SIG-M5 treated with dmso at 0.1 percent for 504 hours (cell line): ENCODE data around the gene ADD3.

Experiments
- DNase-seq: peaks from one replicate; lab custom pipeline; 2025; ENCODE audit not compliant: unreplicated experiment; lab: John Stamatoyannopoulos, UW

ADD3 gene, protein sequence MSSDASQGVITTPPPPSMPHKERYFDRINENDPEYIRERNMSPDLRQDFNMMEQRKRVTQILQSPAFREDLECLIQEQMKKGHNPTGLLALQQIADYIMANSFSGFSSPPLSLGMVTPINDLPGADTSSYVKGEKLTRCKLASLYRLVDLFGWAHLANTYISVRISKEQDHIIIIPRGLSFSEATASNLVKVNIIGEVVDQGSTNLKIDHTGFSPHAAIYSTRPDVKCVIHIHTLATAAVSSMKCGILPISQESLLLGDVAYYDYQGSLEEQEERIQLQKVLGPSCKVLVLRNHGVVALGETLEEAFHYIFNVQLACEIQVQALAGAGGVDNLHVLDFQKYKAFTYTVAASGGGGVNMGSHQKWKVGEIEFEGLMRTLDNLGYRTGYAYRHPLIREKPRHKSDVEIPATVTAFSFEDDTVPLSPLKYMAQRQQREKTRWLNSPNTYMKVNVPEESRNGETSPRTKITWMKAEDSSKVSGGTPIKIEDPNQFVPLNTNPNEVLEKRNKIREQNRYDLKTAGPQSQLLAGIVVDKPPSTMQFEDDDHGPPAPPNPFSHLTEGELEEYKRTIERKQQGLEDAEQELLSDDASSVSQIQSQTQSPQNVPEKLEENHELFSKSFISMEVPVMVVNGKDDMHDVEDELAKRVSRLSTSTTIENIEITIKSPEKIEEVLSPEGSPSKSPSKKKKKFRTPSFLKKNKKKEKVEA

DNA sequence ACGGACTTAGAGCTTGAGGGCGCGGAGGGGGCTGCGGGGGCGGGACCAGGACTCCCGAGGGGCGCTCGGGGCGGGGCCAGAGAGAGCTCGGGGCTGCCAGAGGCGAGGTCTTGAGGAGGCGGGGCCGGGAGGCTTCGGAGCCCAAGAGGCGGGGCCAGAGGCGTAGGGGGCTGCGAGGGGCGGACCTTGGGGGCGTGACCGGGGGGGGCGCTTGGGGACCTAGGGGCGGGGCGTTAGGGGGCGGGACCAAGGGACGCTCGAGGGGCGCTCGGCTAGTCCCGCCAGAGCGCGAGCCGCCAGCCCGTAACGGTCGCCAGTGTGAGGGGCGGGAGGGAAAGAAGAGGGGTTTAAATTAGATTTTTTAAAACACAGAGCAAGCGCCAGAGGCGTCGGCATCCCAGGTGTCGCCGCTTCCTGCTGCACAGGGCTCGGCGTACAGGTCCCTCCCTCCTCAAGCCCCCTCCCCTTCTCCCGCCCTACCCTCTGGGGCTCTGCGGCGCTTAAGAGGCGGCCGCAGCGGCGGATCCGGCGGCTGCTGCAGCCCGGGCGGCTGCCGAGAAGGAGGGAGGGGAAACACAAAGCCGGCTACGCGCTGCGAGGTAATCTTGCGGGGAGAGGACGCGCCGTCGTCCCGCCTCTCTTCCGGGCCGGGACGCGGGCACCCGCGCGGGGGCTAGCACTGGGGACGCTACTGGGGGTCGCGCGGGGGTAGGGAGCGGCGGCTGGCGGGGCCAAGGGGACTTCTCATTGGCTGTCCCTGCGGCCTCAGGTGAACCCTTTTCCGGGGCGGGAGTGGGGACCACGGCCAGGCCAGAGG, at the start of gene ADD3:
Gene ADD3, plus strand, starts transcription at position 284 of the 817 bp plus-strand sequence. CDS start 92,670 bp downstream, outside the sequence.
- DNase-seq: peak; percentile 76

DNA sequence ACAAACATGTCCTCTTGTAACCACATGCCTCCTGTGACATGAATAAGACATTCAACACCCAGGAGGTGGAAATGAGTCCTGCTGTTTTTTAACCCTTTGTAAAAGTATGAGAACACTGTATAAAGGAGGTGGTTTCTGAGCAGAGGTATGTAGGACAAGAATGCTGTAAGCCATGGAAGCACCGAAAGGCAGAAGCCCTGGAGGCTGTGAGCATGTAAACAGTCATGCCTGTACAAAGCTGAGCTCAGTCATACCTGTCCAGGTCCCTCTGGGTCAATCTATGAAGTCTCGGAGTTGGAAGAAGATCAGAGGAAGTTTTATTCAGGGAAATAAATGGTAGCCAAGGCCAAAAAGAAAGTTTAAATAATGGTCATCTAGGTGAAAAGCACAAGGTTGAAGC, 49.7 kb upstream of the ADD3 start:
- no peak for DNase-seq

DNA sequence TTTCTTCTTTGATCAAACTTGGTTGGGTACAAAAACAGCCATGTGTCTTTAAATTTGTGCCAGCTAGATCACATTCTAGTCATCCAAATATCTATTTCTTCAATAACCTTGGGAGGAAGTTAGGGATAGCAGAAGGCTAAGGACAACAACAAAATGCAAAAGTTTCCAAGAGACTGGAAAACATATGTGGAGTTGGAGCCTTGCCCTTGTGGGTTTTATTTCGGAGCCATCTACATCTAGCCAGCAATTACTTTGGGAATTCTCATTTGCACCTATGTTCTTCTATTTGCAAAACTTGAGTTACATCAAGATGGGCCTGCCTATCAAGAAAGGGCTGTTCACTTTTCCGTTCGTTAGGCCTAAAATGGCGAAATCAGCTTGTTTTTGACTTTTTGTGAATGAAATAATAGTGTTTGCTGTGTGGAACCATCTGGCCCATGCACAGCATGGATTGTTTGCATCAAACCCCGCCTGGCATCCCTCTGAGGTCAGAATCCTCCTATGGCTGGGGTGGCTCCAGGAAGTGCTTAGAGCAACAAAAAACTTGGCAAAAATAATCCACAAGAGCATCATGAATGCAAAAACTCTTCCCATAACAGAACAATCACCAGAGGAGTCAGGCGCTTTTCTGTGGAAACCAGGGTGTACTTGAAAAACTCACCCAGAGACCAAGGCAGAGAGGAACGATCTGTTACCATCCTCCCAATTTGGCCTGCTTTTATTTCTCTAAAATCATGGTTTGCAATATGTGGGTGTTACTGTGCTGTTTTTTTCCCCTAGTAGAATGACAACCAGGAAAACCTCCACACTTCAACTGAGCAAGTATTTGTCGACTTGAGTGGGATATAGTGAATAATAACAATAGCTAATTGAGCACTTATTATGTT, 48.3 kb upstream of the ADD3 start:
- DNase-seq: no peak

DNA sequence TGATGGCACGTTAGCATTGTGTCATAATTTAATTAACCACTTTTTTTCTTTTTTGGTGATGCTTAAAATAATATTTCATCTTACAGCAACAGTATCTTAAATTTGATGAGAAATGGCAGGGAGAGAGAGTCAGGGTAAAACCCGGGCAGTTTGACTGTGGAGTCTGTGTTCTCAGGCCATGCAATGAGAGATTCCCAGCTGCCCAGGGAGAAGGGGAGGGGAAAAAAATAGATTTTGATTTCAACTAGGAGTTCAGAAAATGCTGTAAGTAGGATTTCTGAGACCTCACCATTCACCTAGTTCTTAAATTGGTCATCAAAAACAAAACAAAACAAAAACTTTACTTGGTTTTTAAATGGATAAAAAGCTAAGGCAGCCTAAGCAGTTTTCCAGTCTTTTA, 47.1 kb upstream of the ADD3 start:
- no peak for DNase-seq

DNA sequence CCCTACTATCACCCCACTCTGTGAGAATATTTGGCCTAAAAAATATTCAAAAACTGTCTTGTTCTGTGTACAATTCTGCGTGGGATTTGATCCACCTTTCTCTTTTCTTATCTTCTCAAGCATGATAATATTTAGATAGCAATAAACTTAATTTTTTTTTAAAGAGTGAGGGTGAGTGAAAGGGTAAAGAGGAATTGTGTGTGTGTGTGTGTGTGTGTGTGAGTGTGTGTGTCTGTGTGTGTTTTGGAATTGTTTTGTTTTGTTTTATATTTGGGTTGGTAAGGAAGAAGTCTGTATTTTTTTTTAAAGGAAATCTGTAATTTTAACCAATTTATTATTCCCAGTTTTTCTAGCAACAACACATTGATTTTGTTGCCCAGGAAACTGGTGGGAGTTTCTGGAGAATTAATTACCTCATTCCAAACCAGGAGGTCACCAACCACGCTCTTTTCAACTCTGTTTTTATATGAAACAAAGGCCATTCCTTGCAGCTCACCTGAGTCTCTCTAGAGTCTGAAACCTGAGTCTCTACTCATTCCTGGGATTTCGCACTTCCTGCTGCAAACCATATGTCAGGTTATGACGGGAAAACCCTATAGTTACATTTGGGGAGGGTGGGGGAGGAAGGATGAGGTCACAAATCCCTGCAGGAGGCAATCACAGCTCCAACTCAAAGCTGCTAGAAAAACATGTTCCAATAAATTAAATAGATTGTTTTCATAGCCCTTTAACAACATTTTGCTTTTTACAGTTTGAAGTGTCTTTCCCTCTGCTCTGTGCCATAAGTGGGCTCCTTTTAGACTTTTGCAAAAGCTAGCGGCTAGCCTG, 46.4 kb upstream of the ADD3 start:
- no peak for DNase-seq

DNA sequence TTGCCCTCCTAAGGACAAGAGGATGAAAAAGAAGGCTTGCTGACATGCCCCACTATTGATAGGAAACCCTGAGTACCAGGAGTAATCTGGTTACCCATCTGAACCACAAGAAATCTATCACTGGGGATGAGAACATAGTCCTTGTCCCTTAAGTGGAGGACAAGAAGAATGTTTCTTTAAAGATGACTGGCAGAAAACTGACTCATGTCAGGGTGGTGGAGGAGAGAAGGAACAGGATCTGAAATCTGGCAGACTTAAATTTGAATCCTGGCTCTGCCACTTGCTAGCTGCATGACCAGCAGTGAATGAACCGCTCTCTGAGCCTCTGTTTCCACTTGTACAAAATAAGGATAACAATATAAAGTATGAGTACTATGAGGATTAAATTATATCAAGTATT, 45.5 kb upstream of the ADD3 start:
- DNase-seq: no peak

DNA sequence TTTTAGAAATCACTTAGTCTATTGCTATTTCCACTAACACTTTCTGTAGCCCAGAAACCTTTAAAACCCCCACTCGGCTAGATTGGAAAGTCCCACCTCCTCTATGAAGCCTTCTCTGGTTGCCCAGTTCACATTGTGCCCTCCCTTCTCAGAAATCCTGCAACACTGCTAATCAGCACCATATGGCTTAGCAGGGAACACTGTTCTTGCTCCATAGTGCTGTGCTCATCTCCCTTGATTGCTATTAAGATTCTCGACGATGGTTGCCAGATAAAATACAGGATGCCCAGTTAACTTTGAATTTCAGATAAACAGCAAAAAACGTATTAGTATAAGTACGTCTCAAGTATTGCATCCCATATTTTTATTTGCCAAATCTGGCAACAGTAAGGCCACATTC, 44.3 kb upstream of the ADD3 start:
- DNase-seq: no peak

DNA sequence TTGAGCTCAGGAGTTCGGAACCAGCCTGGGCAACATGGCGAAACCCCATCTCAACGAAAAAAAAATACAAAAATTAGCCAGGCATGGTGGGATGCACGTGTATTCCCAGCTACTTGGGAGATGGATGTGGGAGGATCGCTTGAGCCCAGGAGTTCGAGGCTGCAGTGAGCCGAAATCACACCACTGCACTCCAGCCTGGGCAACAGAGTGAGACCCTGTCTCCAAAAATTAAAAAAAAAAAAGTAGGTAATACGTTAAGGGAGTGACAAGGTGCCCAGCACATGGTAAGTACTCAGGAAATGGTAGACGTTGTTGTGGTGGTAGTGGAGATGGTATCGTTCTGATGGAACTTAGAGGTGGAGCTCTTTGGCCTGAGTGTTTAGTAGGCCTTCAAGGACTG, 43.5 kb upstream of the ADD3 start:
- no peak for DNase-seq

DNA sequence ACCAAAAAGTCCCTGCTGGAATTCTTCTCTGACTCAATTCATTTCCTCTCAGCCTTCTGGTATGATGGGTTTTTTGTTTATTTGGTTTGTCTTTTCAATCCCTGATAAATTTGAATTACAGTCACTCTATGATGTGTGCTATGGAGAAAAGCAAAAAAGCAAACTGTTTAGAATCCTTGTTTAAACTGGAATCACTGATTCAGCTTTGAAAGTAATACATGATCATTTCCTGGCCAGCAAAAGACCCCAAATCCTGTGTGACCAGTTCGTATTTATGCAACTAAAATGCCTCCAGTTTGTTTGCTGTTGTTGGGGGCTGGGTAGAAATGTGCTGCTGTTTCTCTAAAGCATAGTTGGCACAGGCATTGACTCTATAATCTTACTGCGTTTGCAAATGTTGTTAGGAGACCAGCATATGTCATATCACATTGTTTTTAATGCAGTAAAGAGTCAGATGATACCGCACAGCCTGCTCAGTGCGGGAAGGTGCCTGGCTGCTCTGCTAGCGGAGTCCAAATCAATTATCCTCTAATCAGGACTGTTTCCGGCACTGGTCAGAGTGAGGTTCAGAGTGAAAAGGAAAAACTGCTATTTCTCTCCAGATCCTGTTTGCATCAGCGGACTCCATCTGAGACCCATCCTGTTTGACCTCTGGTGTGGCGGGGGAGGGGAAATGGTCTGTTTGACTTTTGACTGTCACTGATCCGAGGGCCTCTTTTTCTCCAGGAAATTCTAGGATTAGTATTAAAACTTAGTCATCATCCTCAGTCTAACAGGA, 40.6 kb upstream of the ADD3 start:
- DNase-seq: no peak

DNA sequence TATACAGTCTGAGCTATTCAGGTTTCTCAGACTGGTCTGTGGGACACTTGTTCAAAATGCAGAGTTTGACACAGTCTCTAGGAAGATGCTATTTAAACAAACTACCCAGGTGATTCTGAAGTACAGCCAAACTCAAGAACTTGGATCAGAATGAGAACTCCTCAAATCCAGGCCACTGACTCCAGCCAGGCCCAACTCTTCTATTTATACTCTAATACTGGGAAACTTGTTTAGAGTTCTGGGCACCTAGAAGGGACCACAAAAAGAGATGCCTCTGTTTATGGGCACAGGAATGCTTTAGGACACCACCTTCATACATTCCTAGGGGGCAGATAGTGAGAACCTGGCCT, 40.1 kb upstream of the ADD3 start:
- DNase-seq: no peak

DNA sequence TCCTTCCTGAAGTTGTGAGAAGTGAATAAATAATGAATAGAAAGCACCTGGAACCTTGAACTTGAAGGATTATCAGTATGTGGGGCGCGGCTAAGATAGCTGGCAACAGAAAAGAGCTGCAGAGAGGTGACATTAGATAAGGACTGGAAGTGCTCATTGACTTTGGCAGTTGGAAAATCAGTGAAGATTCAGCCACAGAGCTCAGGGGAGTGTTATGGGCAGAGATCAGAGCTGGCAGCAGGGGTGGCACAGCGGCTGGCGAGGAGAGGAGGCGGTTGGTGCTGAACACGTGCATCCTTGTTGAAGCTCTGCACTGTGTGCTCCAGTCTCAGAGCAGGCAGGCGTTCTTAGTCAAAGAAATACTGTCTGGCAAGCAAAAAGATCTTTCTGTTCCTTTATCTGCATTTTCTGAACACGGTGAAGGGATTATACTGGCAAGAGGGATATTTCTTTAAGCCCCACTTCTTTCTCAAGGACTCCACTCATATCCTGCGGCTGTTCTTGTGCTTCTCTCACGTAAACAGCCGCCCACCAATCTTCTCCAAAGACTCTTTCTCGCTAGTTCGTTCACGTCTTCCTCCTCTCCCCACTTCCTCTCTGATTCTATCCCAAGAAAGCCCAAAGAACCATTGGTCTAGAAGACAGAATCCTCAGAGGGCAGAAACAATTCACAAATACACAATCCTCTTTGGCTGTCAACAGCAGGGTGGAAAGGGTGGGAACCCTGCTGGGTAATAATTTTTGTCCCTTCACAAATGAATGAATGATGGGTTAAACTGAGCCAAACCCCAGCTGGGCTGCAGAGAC, 38.6 kb upstream of the ADD3 start:
- DNase-seq: no peak

DNA sequence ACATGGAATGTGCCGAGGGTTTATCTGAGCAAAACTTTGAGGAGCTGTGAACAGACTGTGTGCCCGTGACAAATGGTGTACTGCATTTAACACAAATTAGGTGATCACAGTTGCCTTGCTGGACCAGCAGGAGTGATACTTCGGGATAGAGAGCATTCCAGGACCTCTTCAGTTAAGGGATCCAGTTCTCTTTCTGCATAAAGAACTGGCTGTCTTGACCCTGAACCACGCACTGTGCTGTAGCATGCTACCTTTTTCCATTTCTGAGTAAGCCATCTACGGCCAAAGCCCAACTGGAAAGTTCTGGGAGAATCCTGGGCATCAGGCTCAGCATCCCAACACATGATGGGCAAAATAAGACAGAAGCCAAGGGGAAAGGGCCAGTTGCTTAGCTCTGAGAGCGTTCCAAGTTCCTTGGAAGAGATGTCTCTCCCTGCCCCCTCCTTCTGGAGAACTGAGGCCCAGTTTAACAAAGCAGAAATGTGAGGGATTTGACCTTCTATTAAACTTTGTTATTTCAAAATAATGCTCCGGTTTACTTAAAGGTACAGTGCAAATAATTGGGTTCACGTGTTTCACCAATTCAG, 37.9 kb upstream of the ADD3 start:
- DNase-seq: no peak

DNA sequence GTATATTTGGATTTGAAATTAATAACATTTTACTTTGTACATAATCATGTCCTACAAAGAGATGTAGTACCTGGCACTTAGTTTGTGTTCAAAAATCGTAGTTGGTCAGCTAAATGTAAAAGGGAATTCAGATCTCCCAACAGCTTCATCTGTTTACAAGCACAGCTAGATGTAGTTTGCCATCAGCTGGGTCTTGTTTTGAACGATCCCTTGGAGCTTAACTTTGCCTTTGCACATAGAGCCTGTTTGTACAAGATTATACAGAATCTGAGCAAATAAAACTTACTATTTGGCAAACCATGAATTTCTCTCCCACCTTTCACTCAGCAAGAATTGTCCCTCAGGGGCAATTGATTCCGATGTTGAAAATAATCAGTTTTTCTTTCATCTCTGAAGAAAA, 36.1 kb upstream of the ADD3 start:
- no peak for DNase-seq

DNA sequence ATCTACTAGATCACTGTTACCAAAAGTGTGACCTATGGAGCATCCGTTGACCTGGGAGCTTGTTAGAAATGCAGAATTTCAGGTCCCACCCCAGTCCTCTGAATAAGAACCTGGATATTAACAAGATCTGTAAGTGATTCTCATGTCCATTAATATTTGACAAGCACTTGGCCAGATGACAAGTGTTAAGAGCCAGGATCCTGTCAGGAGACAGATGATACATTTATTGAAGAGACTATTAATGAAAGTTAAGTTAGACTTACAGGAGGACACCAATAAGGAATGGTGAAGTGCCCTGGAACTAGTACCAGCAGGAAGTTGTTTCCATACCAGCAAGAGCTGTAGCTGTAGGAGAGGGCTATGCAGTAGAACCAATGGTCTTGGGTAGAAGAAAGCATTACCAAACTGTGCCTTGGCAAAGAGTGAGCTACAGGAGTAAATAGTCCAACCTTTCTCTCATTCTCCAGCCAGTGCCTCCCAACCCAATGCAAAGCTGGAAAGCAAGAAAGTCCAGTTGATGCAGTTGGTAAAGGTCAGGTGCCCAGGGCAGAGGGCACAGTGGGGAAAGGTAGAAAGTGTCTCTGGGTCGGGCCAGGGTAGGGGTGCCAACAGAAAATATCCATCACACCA, 35.3 kb upstream of the ADD3 start:
- DNase-seq: no peak

DNA sequence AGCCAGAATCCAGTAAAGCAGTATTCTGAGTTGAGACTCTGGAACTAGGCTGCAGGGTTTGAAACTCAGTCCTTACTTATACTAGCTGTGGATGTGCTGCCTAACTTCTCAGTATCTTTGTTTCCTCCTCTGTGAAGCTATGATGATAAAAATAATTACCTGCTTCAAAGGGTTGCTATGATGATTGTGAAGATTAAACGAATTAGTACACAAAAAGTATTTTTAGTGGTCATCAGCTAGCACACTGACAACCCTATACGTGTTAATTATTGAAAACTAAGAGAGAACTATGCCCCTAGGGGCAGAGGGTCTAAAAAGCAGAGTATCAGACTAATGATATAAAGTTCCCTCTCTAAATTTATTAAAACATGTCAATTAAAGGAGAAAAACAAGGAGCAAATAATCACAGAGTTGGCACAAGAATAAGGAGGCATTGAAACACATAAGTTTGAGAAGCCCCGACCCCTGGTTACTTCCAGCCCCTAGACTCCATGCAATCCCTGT, 34.4 kb upstream of the ADD3 start:
- no peak for DNase-seq

DNA sequence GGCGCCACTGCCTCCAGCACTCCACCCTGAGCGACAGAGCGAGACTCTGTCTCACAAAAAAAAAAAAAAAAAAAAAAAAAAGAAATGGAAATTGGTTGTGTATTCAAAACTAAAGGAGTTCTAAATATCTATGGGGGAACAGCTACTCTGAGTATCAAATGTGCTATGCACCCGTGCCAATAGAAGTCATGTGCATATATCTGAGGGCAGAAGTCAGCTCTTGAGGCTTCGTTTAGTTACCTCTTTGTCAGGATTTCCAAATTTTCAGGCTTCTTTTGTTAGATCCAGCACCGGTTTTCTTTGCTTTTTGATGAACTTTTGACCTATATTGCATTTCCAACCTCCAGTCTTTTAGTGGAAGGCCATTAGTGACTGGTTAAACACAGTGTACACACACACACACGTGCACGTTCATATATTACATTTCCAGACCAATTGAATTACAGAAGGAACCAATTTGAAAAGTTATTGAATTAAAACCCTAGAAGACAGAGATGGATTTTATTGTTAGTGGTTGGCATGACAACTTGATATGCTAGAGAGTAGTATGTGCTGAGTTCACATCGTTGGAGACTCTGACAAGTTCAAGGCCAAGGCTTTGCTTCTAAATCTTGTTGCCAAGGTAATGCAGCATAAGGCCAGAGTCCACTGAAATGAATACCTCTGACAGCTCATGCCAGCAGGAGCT, 33.1 kb upstream of the ADD3 start:
- no peak for DNase-seq
